Measurements from ENCODE around the gene HCRTR1.

- no peak for TF ChIP-seq KDM1A (IDR thresholded peaks at IDR 0.05; ENCODE audit: borderline replicate concordance, low read length)
- TF ChIP-seq SP1 (IDR thresholded peaks at IDR 0.05; ENCODE audit: low read depth, low read length): no peak
- no peak for TF ChIP-seq GABPA (IDR thresholded peaks at IDR 0.05; ENCODE audit: borderline replicate concordance, insufficient read depth, low read length)
- no peak for TF ChIP-seq SUZ12 (IDR thresholded peaks at IDR 0.05; ENCODE audit: low read length)
- no peak for TF ChIP-seq BRCA1 (IDR thresholded peaks at IDR 0.05; ENCODE audit: low read depth, low read length)
- TF ChIP-seq JUN (IDR thresholded peaks at IDR 0.05; ENCODE audit: low read depth, low read length): no peak
- TF ChIP-seq, protein P1, sequence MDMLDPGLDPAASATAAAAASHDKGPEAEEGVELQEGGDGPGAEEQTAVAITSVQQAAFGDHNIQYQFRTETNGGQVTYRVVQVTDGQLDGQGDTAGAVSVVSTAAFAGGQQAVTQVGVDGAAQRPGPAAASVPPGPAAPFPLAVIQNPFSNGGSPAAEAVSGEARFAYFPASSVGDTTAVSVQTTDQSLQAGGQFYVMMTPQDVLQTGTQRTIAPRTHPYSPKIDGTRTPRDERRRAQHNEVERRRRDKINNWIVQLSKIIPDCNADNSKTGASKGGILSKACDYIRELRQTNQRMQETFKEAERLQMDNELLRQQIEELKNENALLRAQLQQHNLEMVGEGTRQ (IDR thresholded peaks at IDR 0.05; ENCODE audit: low read length): no peak
- TF ChIP-seq RAD21 (IDR thresholded peaks at IDR 0.05 in 1 of 2, conservative IDR thresholded peaks at IDR 0.05 in 1 of 2; ENCODE audit: low read depth in 2 of 2, low read length in 2 of 2): peak; percentile 46 to 59; a peak in 3 of 4 replicates
- TF ChIP-seq, protein P2, sequence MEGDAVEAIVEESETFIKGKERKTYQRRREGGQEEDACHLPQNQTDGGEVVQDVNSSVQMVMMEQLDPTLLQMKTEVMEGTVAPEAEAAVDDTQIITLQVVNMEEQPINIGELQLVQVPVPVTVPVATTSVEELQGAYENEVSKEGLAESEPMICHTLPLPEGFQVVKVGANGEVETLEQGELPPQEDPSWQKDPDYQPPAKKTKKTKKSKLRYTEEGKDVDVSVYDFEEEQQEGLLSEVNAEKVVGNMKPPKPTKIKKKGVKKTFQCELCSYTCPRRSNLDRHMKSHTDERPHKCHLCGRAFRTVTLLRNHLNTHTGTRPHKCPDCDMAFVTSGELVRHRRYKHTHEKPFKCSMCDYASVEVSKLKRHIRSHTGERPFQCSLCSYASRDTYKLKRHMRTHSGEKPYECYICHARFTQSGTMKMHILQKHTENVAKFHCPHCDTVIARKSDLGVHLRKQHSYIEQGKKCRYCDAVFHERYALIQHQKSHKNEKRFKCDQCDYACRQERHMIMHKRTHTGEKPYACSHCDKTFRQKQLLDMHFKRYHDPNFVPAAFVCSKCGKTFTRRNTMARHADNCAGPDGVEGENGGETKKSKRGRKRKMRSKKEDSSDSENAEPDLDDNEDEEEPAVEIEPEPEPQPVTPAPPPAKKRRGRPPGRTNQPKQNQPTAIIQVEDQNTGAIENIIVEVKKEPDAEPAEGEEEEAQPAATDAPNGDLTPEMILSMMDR (IDR thresholded peaks at IDR 0.05; ENCODE audit: control extremely low read depth in 1 of 3, insufficient read depth in 1 of 3, low read depth in 1 of 3, low read length in 3 of 3): peak; percentile 70 to 83 (median 74)
- no peak for TF ChIP-seq POLR2A (IDR thresholded peaks at IDR 0.05; ENCODE audit: control extremely low read depth in 1 of 2, low read depth in 2 of 2, low read length in 2 of 2)
- no peak for TF ChIP-seq EZH2 (IDR thresholded peaks at IDR 0.05; ENCODE audit: low read depth, low read length, severe bottlenecking)
- no peak for TF ChIP-seq POLR2AphosphoS5 (IDR thresholded peaks at IDR 0.05; ENCODE audit: low read depth, low read length)
- no peak for TF ChIP-seq GTF2F1 (IDR thresholded peaks at IDR 0.05; ENCODE audit: borderline replicate concordance, low read depth, low read length)
These were observed 642 bp downstream of the HCRTR1 start for GRCh38 chr1:31617916-31618746.
